Stimulated activated CD4-positive, alpha-beta T cell treated with anti-CD3 and anti-CD28 coated beads, Interleukin-2, amount 100 ng/mL, for 4 hours (primary cell): ENCODE results near the gene CKM.
"Not testable (repeated sequence)": the region's sequence is repeated elsewhere in the genome, so short reads cannot be mapped to it uniquely, and the experiment has no call there.

Experiments used
- DNase-seq: peaks from one replicate; pipeline ENCODE4 v3.0.0-alpha.2; 2020; ENCODE audit warnings: low read depth

CKM gene

DNA sequence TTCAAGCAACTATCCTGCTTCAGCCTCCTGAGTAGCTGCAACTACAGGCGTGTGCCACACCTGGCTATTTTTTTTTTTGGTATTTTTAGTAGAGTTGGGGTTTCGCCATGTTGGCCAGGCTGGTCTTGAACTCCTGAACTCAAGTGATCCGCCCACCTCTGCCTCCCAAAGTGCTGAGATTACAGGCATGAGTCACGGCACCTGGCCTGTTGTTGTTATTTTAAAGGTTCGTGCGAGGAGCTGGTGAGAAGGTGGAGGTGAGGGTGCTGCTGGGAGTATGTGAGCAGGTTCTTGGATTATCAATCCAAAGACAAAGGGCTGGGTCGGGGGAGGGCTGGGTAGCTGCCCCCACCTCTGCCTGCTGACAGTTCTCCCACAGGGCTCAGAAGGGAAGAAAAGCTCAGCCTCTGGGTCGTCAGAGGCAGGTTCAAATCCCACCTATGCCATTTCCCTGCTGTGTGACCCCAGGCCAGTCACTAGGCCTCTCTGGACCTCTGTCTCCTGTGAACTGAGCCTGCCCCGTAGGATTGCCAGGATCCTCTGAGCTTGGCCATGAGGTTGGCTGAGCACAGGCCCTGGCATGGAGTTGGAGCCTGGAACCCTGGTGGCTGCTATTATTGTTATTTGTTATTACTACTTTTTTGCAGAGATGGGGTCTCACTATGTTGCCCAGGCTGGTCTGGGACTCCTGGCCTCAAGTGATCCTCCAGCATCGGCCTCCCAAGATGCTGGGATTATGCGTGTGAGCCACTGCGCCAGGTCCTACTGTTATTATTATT, 1.5 kb downstream of the CKM start:
- DNase-seq, result no peak

DNA sequence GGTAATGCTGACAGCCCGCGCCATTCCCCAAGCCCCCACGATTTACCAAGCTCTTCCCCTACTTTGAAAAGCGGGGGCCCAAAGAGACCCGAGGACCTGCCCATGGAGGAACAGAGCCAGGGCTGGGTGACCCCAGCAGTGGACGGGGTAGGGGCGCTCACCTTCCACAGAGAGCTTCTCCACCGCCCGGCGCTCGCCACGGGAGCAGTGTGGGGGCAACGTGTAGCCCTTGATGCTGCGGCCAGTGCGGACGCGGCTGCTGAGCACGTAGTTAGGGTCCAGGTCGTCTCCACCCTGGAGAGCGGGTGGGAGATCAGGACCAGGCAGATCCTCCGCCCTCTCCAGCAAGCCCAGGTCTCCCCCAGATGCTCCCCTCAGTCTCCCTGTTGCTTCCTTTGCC, 7.4 kb downstream of the CKM start:
- no peak for DNase-seq

DNA sequence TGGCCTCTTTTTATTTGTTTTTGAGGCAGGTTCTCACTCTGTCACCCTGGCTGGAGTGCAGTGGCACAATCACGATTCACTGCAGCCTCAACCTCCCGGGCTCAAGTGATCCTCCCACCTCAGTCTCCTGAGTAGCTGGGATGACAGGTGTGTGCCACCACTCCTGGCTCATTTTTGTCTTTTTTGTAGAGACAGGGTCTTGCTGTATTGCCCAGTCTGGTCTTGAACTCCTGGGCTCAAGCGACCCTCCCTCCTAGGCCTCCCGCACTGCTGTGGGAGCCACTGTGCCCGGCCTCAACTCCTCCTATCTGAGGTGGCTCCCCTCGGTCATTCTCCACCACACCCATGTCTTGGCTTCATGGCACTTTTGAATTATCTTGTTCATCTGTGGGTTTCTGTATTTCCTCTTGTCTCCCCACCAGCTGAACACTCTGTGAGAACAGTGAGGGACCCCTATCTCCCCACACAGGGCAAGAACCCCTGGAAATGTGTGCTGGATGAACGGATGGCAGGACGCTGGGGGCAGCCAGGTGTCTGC, 7.9 kb downstream of the CKM start:
- DNase-seq, result no peak

DNA sequence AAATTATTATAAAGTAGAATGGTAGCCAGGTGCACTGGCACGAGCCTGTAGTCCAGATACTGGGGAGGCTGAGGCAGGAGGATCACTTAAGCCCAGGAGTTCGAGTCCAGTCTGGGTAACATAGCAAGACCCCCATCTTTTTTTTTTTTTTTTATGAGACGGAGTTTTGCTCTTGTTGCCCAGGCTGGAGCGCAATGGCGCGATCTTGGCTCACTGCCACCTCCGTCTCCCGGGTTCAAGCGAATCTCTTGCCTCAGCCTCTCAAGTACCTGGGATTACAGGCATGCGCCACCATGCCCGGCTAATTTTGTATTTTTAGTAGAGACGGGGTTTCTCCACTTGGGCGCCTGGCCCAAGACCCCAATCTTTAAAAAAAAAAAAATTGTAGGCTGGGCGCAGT, 10.4 kb downstream of the CKM start:
- not testable (repeated sequence) for DNase-seq

DNA sequence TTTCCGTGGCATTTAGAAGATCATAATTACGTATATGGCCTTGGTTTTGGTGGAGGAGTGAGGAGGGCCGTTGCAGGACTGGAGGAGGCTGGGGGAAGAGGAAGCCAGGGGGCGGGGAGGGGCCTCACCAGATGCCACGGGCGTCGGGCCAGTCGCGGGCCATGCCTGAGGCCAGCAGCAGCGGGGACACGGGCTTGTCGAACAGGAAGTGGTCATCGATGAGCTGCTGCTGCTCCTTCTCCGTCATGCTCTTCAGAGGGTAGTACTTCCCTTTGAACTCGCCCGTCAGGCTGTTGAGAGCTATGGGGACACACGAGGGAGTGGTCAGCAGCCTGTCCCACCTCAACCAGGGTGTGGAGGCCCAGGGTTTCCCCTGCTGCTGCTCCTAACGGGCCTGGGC, 11.1 kb downstream of the CKM start:
- no peak for DNase-seq

DNA sequence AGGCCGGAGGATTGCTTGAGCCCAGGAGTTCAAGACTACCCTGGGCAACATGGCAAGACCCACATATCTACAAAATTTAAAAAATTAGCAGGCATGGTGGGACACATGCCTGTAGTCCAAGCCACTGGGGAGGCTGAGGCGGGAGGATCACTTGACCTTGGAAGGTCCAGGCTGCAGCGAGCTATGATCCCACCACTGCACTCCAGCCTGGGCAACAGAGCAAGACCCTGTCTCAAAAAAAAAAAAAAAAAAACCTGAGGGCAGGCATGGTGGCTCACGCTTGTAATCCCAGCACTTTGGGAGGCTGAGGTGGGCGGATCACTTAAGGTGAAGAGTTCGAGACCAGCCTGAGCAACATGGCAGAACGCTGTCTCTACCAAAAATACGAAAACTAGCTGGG, 13.4 kb downstream of the CKM start:
- DNase-seq, result not testable (repeated sequence)

DNA sequence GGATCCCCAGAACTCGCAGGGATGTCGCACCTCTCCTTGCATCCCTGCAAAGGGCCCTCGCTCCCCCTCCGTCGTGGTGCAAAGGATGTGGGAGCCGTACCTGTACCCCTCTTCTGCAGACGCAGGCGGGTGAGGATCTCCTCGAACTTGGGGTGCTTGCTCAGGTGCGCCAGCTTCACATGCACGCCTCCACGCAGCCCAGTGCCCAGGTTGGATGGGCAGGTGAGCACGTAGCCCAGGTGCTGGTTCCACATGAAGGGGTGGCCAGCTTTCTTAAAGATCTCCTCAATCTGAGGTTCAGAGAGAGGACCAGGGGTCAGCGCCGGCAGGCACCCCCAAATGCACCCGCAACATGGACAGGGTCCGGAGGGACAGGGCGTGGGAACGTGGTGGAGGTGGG, 15.3 kb downstream of the CKM start:
- DNase-seq, result no peak

DNA sequence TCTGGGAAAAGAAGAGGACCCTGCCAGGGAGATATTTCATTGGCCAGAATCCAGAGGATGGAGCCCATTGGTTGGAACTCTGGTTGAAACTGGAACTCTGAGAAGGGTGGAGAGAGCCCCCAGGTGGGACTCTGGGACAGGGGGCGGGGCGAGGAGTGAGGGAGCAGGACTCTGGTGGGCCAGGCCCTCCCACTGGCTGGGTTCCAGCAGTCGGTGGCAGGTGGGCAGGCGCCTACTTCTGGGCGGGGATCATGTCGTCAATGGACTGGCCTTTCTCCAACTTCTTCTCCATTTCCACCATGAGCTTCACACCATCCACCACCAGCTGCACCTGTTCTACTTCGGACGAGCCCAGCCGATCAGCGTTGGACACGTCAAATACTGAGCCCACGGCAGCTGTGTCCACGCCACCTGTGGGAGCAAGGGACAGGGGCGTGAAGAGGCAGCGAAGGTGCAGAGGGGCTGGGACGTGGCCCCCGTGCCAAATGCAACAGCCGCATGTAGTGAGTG, 16.1 kb downstream of the CKM start:
- no peak for DNase-seq

DNA sequence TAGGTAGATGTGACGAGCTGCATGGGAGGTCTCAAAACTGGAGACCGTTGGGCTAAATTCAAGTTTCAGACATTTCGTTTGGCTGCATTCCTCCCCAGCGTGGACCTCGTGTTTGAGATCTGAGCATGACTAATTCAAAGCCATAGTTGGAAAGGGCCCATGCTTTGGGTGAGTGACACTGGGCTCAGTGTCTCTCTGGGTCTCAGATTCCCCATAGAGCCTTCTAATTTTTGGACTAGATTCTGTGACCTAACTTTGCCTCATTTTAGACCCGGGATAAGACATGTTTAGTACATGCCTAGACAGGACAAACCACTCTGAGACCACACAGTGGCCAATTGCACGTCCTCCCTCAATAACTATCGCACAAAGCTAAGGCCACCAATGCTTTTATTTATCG, 16.6 kb downstream of the CKM start:
- no peak for DNase-seq

DNA sequence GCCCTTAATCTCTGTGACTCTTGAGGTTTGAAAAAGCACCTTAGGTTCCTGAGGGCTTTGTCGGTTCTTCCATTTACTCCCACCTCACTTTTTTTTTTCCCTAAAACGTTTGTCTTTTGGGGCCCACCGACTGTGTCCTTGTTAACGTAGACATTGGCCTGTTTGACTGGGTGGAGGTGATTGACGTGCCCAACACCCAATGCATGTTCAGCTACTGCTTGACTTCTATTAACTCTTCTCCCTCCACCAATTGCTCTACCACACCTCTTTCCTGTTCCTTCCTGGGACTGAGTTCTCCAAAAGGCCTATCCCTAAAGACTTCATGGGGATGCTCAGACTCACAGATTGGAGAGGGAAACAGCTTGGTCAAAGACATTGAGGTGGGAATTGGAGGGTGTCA, 17.3 kb downstream of the CKM start:
- DNase-seq, result no peak

DNA sequence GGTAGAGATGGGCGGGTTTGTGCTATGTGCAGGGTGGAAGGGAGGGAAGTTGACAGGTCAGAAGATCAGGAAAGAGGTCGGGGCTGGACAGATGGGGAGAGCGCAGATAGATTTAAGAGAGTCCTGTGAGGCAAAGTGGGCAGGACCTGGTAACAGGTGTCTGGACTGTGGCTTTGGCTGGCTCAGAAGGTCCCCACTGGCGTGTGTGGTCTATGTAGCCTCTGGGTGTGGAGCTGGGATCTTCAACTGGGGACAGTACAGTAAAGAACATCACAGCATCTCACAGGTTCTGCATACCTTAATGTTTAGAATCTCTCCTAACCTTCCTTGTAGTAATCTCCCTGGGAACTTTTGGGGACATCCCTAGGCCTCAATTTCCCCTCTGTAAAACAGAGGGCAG, 17.7 kb downstream of the CKM start:
- DNase-seq, result no peak

DNA sequence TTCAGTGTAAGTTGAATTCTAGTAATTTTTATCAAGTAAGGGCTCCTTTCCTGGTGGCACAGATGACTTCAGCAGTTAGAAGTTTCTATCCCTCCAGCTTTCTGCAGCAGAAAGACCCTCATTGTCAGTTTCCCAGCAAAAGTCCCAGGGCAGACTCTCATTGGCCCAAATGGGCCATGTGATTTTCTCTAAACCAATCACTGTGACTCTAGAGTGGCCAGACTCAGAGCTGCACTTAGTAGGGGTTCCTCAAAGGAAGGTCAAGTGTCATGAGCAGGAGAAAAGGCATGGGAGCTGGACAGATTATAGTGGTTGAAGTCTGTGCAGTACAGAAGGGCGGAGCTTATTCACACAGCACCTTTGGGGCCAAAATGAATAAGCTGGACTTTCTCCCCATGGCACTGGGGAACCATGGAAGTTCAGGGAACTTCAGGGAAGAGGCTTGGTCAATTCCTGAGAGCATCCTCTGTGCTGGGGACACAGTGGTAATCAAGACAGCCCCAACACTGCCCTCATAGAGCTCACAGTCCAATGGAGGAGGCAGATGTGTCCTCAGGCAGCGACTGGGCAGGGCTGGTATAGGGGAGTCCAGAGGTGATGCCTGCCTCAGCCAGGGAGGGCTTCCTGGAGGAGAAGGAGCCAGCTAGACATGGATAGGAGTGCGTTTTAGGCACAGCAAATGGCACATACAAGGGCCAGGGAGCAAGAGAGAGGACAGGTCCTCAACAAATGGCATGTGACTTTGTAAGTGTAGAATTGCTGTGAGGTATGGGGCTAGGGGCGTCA, 18.3 kb downstream of the CKM start:
- DNase-seq, result no peak

DNA sequence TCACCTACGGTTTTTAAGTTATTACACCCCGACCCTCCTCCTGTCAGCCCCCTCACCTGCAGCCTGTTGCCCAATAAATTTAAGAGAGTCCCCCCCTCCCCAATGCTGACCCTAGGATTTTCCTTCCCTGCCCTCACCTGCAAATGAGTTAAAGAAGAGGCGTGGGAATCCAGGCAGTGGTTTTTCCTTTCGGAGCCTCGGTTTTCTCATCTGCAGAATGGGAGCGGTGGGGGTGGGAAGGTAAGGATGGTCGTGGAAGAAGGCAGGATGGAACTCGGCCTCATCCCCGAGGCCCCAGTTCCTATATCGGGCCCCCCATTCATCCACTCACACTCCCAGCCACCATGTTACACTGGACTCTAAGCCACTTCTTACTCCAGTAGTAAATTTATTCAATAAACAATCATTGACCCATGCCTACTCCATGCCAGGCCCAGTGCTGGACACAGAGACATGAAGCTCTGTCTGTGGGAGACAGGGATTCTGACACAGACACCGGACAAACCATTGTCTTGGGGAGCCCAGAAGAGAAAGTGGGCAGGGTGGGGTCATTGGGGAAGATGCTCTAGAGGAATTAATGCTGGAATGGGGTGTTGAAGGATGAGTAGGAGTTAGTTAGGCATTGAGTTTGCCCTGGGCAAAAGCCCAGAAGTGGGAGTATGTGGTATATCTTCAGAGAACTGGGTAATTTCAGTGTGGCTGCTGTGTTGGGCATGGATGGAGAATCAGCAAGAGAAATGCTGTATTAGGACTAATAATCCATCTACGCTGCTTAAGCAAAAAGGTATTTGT, 19.2 kb downstream of the CKM start:
- DNase-seq, result no peak

DNA sequence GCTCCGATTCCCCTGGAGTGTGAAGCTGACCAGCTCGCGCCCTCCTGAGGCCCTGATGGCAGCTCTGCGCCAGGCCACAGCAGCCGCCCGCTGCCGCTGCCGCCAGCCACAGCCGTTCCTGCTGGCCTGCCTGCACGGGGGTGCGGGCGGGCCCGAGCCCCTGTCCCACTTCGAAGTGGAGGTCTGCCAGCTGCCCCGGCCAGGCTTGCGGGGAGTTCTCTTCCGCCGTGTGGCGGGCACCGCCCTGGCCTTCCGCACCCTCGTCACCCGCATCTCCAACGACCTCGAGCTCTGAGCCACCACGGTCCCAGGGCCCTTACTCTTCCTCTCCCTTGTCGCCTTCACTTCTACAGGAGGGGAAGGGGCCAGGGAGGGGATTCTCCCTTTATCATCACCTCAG, 20.3 kb downstream of the CKM start:
- DNase-seq, result no peak

DNA sequence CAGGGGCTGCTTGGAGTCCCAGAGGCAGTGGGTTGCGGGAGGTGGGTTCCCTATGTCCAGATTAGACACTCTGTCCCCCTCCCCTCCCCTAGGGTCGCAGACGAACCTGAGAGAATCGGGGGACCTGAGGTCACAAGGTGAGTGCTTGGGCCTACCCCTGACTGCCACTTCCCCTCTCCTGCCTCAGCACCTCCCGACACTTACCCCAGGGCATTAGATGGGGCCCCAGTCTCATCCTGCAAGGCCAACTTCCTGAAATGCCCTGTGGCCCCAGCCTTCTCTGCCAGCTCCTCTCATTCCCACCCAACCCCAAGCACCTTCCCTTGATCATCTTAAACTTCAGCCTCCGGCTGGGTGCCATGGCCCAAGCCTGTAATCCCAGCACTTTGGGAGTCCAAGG, 23.0 kb downstream of the CKM start:
- no peak for DNase-seq

DNA sequence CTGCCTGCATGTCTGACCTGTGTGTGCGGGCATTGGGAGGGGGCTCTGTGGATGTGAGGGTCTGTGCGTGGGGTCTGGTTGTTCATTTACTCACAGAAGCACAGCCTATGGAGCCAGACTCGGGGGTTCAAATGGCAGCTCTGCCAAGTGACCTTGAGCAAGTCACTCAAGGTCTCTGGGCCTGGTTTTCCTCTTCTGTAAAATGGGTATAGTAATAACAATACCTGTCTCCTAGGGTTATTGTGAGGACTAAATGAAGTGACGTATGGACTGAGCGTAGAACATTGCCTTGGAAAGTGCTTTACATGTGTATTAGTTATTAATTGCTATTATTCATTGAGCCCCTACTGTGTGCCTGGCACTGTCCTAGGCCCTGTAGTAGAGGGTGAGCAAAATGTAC, 24.4 kb downstream of the CKM start:
- DNase-seq, result no peak

DNA sequence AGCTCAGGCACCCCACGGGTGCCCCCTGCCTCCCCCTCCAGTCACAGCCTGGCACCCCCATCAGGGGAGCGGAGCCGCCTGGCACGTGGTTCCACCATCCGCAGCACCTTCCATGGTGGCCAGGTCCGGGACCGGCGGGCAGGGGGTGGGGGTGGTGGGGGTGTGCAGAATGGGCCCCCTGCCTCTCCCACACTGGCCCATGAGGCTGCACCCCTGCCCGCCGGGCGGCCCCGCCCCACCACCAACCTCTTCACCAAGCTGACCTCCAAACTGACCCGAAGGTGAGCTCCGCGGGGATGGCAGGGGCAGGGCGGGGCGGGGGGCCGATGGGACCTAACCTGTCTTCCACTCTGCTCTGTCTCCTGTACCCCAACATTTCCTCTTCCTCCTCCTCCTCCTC, 25.0 kb downstream of the CKM start:
- DNase-seq, result no peak

DNA sequence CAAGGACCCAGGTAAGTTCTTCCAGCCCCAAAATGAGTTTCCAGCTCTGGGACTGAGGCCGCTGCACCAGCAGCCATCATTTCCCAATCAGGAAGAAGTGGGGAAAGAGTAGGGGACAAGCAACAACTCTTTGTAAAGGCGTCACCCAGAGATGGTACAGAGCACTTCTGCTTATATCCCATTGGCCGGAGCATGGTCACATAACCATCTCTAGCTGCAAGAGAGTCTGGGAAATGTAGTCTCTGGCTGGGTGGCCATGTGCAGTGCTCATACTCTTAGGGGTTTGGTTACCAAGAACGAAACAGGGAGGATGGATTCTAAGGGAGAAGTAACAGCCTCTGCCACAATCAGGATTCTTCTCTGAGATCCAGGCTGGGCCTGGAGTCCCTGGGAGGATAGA, 26.3 kb downstream of the CKM start:
- DNase-seq, result no peak

DNA sequence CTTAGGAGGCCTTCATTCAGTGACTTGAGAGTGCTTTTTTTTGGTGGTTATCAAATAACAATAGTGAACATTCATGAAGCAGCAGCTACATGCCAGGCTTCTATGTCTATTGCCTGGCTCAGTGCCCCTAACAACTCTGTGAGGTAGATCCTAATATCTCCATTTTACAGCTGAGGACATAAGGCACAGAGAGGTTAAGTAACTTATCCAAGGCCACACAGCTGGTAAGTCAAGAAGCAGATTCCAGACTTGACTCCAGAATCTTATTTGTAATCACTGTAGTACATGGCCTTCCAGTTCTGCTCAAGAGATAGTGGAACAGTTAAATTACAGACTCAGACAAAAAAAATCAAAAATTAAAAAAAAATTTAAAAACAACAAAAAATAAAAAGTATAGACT, 26.8 kb downstream of the CKM start:
- DNase-seq, result no peak

DNA sequence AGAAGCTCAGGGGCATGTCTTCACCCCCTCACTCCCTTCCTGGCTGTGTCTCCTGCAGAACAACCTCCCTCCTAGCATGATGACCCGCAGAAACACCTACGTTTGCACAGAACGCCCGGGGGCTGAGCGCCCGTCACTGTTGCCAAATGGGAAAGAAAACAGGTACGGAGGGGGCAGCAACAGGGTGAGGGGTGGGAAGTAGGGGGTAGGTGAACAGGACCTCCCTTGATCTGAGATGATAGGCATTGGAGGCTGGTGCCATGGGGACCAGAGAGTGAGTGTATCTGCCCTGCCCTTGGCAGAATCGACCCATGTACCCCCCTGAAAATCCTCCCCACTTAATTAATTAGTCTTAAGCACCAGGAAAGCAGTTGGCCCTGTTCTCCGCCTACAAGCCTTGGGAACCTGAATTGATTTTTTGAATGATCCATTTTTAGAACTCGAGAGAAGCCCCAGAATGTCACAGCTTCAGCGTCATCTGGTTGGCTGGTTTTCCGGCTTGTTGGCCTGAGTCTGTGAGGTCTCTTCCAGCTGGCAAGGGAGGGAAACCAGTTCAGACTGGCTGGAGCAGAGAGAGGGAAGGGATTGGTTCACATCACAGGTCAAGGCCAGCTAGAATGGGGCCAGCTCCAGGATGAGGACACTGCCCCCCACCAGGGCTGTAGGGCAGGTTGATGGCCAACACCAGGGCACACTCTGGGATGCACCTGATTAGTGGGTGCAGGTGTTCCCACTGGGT, 28.2 kb downstream of the CKM start:
- no peak for DNase-seq

DNA sequence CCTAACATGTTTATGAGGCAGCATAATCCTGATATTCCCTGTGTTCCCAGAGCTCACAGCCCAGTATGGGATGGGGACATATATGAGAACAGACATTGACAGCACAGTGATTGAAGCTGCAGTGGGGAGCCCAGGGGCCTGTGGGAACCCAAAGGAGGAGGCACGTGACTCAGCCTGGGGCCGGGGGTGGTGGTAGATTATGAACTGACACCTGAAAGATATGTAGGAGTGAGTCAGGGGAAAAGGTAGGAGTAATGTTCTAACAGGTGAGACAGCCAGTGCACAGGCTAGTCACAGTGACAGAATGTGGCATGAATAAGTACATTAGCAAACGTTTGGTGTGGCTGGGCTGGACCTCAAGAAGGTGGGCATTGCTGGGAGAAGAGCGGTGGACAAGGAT, 29.0 kb downstream of the CKM start:
- no peak for DNase-seq

DNA sequence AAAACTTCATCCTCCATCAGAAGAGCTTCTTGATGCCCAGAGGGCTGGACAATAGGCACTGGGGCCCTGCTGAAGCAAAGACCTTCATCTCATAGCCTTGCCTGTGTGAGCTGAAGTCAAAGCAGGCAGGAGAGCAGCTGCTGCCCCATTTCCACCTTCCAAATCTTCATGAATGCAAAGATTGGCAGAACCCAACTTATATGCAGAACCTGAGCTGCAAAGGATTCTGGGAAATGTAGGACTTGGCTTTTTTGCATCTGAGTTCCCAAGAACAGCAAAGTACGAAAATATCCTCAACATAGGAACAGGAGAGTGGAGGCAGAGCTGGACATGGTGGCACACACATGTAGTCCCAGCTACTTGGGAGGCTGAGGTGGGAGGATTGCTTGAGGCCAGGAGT, 30.8 kb downstream of the CKM start:
- no peak for DNase-seq
